GM13976 (cell line): ENCODE results near the gene IFNA7.
"Not testable (repeated sequence)": the region's sequence is repeated elsewhere in the genome, so short reads cannot be mapped to it uniquely, and the experiment has no call there.

Experiments used
- DNase-seq: peaks from one replicate; pipeline ENCODE4 v3.0.0; 2012; ENCODE audit warnings: low spot score
- in situ Hi-C: fragments of 300-500 bp; cut with MboI; formaldehyde crosslinking; loops from one replicate; pipeline ENCODE4 v1.12.0; 2022; ENCODE audit warnings: low sequenced_read_pairs, mixed read lengths, inconsistent platforms; ENCODE audit not compliant: unreplicated experiment
- TF ChIP-seq, protein P1 (sequence below): IDR thresholded peaks from 2 replicates; pipeline ENCODE4 v1.5.1; 2012; ENCODE audit warnings: borderline replicate concordance, mild to moderate bottlenecking; ENCODE audit not compliant: insufficient read depth; ENCODE audit errors: extremely low read depth, missing control alignments, control extremely low read depth

Gene IFNA7

DNA sequence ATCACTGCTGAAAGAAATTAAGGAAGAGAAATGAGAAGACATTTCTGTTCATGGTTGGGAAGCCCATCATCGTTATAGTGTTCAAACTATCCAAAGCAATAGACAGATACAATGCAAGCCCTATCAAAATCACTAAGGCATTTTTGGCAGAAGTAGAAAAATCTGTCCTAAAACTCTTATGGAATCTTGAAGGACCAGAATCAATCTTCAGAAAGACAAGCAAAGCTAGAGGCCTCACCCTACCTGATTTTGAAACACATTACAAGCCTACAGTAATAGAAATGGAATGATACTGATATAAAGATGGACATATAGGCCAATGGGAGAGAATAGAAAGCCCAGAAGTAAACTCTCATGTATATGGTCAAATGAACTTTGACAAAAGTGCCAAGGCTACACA, 30.7 kb downstream of the IFNA7 start:
- no peak for DNase-seq
- in situ Hi-C loops = no loop called here
- TF ChIP-seq, protein P1, sequence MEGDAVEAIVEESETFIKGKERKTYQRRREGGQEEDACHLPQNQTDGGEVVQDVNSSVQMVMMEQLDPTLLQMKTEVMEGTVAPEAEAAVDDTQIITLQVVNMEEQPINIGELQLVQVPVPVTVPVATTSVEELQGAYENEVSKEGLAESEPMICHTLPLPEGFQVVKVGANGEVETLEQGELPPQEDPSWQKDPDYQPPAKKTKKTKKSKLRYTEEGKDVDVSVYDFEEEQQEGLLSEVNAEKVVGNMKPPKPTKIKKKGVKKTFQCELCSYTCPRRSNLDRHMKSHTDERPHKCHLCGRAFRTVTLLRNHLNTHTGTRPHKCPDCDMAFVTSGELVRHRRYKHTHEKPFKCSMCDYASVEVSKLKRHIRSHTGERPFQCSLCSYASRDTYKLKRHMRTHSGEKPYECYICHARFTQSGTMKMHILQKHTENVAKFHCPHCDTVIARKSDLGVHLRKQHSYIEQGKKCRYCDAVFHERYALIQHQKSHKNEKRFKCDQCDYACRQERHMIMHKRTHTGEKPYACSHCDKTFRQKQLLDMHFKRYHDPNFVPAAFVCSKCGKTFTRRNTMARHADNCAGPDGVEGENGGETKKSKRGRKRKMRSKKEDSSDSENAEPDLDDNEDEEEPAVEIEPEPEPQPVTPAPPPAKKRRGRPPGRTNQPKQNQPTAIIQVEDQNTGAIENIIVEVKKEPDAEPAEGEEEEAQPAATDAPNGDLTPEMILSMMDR = no peak

DNA sequence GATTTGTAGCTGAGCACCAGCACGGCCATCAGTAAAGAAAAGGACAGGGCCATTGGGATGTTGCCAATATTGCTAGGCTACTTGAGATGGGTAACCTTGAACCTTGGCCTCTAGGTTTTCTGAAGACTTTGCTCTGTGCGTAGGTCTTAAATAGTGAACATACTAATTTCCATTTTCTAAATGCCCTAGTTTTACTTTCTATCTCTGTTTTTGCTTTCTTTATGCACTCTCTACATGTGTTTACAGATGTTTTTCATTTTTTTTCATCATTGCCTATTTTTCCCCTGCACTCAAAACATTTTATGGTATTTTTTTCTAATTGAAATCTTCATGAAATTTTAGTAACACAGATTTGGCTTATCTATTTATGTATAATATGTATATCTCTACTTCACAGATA, 35.4 kb downstream of the IFNA7 start, which contains the start of gene IFNA21:
TSS of gene IFNA21 (minus strand) at position 101 of the 400 bp plus-strand sequence. CDS start at position 53, 48 bp downstream.
- in situ Hi-C loops, DNase-seq: not testable (repeated sequence)

DNA sequence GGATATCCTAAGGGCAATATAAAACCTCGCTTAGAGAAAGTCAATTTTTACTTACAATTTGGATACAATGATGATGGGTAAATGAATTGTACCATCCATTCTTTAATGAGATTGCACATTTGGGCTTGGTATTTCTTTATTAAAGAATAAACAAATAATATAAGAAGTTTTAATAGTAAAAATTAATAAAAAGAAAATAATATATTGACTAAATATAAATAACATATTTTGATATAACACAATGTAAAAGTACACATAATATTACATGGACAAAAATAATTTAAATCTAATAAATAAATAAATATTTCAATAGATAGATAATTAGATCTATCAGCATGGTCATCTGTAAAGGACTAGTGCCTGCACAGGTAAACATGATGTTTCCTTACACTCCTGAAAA, 36.5 kb downstream of the IFNA7 start:
- TF ChIP-seq, protein P1 = no peak
- in situ Hi-C loops = no loop called here
- no peak for DNase-seq

DNA sequence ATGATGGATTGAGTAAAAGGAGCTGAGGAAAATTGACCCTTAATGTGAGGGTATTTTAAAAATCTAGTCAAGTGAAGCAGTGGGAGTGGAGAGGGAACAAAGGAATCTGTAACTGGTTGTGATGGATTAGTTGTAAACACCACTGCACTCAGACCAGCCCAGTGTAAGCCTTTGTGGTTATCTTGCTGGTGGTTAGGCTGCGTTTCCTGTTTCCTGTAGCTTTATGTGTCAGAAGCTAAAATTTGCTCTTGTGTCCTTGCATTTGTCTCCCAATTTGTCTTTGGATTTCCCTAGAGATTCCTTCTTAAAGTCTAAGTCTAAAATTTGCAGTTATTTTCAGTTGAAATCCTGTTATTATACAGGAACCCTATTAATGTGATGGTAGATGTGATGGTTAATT, 41.8 kb downstream of the IFNA7 start:
- peak; percentile 18 for DNase-seq
- TF ChIP-seq, protein P1 = no peak
- in situ Hi-C loops = no loop called here

DNA sequence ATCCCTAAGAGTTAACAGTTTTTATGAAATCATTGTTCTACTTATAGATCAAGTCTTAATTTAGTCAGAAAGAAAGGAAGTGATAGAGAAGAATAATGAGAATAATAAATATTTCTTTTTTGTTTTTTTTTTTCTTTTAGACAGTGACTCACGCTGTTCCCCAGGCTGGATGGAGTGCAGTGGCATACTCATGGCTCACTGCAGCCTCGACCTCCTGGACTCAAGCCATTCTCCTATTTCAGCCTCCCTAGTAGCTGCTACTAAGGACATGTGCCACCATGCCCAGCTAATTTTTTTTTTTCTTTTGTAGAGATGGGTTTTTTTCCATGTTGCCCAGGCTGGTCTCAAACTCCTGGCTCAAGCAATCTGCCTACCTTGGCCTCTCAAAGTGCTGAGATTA, 46.5 kb downstream of the IFNA7 start:
- TF ChIP-seq, protein P1 = no peak
- in situ Hi-C loops = no loop called here
- DNase-seq = no peak

DNA sequence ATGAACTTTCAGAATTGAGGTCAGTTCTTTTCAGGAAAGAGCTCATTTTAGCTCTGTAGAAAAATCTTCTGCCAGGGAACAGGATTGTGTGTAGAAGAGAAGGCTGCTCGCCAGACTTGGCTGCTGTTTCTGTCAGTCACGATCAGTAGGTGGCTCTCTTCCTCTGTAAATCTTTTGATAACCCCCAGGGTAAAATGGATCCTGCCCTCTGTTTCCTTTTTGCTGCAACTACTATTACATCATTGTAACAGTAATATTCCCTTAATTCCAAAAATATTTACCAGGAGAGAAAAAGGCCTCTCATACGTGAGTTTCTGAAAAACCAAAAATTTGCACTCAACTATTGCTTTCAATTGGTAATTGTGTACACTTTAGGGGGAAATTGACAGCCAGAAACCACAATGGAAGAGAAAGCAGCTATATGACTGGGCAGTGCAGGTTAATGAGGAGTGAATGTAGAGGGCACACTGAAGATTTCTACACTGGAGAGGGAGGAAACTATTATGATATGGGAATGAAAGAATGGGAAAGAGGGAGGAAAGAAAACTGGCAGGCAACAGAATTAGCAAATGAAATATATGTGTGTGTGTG, 47.9 kb downstream of the IFNA7 start:
- in situ Hi-C loops = no loop called here
- DNase-seq = peak; percentile 38
- TF ChIP-seq, protein P1 = peak; percentile 37

DNA sequence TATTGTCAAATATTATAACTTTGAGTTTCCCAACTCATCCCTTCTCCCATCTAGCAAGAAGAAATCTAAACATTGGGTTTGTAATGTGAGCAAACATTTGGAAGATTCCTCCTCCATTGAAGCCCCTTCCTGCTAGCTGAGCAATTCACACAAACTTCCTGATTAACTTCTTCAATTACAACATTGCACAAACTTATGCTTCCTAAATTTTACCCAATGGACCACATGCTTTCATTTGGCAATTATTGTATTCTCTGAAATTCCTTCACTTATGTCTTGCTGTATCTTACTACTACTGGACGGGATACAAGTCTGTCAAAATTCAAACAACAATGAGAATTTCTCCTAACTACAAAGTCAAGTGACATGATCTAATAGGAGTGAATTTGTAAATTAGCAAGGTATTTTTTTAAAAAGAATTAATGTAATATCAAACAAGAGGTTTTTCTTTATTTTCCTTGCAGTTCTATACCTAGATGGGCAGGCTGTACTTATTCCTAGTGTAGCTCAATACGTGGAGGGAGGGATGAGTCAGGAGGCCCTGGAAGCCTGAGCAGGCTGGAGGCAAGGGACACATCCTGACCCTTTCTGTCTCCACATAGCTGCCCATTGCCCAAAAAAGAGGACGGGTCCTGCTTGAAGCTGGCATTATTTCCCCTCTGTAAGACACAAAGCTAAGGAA, 48.5 kb downstream of the IFNA7 start:
- no peak for DNase-seq
- TF ChIP-seq, protein P1 = no peak
- in situ Hi-C loops = no loop called here
